IMR-90 (cell line): ENCODE measurements around the gene PDF.

Source experiments
- CHD1 ChIP-seq: IDR thresholded peaks from 2 replicates; pipeline ENCODE4 v1.6.1; 2012; ENCODE audit warnings: low read depth, low read length, improper control_type of control experiment
- POLR2A ChIP-seq: IDR thresholded peaks from 2 replicates; pipeline ENCODE4 v1.6.1; 2012; ENCODE audit warnings: mild to moderate bottlenecking, low read depth, low read length
- TF ChIP-seq, protein P1 (sequence below): conservative IDR thresholded peaks from 2 replicates; pipeline ENCODE4 v1.5.1; 2012; ENCODE audit warnings: mild to moderate bottlenecking, low read depth, low read length, improper control_type of control experiment

DNA sequence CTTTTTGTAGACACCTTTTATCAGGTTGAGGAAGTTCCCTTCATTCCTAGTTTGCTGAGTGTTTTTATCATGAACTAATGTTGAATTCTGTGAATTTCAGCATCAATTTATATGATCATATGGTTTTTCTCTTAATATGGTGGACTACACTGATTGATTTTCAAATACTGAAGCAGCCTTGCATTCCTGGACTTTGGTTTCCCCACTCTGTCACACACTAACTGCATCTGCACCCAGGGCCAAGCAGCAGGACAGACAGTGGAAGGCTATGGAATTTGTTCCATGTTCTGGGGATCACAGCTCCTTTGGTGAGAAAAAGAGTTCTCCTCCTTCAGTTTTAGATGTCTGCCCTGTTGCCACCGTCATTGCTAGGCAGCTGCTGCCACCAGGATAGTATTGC is 47.6 kb upstream of the PDF start:
- TF ChIP-seq, protein P1, sequence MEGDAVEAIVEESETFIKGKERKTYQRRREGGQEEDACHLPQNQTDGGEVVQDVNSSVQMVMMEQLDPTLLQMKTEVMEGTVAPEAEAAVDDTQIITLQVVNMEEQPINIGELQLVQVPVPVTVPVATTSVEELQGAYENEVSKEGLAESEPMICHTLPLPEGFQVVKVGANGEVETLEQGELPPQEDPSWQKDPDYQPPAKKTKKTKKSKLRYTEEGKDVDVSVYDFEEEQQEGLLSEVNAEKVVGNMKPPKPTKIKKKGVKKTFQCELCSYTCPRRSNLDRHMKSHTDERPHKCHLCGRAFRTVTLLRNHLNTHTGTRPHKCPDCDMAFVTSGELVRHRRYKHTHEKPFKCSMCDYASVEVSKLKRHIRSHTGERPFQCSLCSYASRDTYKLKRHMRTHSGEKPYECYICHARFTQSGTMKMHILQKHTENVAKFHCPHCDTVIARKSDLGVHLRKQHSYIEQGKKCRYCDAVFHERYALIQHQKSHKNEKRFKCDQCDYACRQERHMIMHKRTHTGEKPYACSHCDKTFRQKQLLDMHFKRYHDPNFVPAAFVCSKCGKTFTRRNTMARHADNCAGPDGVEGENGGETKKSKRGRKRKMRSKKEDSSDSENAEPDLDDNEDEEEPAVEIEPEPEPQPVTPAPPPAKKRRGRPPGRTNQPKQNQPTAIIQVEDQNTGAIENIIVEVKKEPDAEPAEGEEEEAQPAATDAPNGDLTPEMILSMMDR: no peak
- TF ChIP-seq POLR2A (no peak), CHD1 (no peak)
